HG03066 (cell line): ENCODE results near the gene ABLIM2.

Experiments
- ATAC-seq: cut with Tn5 transposase; IDR thresholded peaks from one replicate; pipeline ENCODE4 v1.9.1; 2021; ENCODE audit warnings: low read depth; ENCODE audit not compliant: unreplicated experiment

Gene ABLIM2

DNA sequence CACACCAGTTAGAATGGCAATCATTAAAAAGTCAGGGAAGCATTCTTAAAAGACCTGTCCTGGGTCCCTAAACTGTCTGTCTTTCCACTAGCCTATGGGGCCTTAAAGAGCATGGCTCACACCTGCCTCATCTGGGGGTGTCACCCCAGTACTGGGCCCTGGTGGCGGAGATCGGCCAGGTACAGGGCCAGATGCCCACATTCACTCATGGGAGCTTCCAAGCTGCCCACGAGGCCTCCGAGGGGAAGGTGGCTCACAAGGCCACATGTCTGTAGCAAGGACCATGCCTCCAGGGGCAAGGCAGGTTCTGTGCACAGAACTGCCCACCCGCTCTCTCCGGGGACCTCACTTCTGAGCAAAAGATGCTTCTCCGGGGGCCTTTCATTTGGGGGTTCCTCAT lies 163.5 kb downstream of the ABLIM2 start:
- ATAC-seq = no peak

DNA sequence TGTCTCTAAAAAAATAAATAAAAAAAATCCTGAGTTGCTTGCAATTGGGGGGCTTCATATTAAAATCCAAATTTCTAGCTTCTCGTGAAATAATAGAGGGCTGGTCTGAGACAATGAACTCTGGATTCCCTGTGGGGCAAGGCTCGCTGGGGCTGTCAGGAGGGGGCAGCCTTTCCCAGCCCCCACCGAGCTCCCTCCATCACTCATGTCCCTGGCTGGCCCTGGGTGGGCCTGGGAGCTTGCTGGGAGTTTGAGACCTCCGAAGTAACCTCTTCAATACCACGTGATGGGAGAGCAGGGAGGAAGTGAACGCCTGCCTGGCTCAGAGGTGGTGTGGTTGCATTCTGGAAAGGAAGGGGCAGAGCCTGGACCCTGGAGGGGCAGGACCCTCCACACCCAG lies 164.9 kb downstream of the ABLIM2 start:
- ATAC-seq = no peak

DNA sequence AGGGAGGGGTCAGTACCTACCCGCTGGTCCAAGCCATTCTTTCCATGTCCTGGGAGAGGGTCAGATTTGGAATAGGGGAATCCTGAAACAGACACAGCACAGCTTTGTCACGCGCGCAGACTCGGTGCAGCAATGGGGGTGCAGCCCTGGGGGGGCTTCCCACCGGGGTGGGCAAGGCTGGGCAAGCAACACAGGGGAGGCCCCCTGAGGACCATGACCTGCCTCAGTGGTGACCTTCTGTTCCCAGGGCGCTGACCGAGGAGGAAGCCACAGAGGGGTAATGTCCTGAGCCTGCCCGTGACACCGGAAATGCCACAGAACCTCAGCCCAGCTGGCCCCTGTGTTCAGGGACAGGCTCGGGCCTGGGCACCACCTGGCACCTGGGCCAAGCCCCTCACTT lies 165.8 kb downstream of the ABLIM2 start:
- no peak for ATAC-seq

DNA sequence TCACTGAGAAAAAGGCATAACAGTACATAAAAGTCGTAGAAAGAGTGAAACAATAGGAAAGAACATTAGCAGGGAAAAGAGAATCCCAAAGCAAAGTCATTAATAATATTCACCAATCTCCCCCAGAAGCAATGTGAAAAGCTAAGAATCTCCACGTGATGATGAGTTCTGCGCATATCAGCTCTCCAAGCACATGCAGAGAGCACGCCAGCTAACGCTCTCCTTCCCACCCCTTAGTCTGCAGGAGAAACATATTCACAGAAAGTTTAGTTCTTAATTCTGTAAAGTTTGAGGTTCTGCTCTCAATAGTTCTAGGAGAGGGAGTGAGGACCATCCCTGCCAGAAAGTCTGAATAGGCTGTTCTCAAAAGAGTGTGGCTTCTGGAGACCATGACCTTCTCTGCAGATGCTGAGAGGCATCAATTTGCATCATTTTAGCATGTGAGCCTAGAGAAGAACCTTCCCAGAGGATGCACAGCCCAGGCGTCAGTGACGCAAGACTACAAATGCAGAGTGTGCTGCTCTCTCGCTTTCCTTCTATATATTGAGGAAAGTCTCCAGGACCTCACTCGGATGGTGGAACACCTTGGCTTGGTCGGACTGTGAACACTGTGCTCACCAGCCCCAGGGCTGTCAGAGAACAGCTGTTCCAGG lies 167.7 kb downstream of the ABLIM2 start:
- no peak for ATAC-seq

DNA sequence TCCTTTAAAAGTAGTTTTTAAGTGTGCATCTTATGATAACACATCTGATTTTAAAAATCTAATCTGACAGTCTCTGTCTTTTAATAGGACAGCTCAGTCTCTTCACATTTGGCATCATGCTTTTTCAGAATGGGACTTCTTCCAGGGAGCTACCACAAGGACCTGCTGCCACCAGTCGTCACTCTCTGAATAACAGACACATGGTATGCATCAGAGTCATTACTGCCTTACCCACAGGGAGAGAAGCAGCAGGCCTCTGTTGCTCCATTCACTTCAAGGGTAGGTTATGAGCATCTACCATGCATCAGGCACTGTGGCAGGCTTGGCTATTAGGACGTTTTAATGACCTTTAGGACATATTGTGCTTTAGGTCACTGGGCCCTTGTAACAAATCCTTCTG lies 169.0 kb downstream of the ABLIM2 start:
- ATAC-seq = no peak

DNA sequence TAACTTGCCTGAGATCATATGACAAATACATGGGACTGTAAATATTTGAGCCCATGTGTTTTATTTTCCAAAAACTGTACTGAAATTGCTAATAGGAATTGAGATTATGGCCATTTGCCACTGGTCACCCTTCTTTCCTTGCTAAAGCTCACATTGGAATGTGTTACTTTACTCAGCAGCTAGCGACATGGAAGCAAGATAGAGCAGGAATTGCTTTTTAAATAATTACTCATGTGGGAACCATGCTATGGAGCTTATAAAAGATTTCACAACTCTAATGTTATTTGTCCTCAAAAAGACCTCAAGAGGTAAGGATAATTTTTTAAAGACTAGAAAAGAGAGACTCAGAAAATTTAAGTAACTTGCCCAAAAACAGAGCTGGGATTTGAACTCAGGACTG lies 170.2 kb downstream of the ABLIM2 start:
- no peak for ATAC-seq

DNA sequence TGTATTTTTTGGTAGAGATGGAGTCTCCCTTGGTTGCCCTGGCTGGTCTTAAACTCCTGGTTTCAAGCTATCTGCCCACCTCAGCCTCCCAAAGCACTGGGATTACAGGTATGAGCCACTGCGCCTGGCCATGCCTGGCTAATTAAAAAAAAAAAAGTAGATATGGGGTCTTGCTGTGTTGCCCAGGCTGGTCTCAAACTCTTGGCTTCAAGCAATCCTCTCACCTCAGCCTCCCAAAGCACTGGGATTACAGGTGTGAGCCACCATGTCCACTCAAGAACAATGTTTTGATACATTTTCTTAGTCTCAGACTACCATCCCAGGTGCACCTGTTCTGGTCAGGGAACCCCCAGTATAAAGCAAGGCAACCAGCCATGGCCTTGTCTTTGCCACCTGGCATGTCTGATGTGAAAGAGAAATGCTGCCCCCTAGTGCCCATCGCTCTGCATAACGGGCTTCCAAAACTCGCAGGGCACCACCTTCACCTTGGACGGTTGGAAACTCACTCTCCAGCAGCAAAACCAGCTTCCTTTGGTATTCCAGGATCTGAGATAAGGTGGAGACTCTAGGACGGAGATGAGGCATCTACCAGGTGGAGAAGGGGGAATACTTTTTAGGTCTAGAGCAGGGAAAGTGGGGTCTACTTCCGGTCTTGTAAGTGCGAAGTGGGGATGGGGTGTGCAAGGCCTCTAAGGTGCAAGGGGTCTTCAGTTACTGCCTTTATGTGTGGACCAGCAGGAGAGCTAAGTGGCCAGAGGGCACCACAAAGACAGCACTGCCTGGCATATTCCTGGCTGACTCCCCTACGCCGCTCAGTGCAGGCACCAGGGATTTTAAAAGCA lies 171.2 kb downstream of the ABLIM2 start:
- ATAC-seq = peak; percentile 75

DNA sequence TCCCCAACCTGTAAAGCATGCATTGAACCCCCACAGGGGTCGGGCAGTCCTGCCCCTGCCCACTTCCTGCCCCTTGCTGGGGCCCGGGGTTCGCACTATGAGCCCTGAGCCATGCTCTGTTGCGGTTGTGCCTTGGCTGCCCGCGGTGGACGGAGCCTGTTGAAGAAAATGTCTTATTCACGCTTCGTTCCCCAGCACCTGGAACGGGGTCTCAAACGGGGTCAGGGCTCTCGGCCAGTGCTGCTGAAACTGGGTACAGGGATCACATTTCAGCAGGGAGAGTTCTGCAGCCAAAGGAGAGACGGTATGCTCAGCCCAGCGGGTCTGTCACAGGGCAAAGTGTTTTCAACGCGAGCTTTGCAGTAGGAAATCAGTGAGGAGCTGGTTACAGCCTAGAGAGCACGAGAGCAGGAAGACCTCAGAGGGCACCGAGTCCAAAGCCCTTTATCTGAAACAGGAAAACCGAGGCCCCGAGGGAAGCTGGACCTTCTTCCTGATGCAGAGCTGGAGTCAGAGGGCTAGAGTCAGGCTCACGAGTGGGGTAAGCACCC lies 172.6 kb downstream of the ABLIM2 start:
- no peak for ATAC-seq

DNA sequence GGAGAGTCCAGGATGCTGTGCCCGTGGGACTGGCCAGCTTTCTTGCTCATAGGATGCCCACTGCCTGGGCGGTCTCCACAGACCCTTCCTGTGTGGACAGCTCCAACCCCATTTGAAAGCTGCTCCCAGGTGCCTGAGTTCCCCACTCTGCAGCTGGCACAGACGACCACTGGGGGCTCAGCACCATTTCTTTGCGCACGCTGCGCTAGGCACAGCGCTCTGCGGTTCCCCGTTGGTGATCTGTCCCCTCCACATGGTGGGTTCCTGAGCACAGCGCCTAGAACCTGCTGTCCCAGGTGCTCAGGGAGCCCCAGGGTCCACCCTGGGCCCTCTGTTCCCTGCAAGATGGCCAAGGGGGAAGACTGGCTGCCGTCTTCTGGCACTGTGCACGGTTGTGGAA lies 173.5 kb downstream of the ABLIM2 start:
- no peak for ATAC-seq

DNA sequence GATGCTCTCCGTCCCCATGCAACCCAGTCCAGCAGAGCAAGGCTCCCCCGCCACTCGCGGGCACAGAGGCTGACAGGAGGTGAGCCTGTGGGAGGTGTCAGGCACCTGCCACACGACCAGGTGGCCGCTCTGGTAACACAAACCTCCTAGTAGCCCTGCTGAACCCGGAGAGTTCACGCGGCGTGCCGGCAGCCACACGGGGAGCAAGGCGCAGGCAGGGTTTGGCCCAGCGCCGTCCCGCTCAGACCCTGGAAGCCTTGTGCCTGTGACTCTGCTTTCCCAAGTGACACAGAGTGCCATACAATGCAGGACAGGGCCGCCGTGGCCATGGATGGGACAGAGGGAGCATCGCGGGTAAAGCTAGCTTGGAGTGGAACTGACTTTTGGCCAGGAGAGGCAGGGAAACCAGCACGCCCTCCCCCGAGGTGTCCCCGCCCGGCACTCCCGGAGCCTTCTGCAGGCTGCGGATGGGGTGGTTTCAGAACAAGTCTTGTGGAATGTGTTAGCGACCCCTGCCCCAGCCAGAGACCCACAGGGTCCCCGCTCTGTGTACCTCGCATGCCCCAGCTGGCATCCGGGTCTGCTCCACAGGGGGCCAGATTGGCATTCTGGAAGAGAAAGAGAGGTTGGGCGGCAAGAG lies 174.2 kb downstream of the ABLIM2 start:
- ATAC-seq = no peak

DNA sequence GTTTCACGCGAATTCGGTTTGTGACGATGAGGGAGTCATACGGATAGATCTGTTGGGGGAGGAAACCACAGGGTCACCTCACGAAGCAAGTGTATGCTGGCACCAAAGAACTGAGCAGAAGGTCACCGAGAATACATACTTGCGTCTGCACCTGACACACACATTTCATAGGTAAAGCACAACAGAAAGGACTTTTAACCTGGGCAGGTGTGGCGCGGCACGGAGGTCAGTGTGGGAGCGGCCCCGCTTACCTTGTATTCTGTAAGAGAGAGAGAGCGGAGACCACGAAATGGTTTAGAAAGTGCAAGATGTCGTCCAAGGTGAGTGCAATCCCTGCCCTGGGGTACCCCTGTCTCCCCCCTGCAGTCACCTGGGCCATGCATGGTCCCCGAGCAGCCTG lies 175.3 kb downstream of the ABLIM2 start:
- ATAC-seq = no peak

DNA sequence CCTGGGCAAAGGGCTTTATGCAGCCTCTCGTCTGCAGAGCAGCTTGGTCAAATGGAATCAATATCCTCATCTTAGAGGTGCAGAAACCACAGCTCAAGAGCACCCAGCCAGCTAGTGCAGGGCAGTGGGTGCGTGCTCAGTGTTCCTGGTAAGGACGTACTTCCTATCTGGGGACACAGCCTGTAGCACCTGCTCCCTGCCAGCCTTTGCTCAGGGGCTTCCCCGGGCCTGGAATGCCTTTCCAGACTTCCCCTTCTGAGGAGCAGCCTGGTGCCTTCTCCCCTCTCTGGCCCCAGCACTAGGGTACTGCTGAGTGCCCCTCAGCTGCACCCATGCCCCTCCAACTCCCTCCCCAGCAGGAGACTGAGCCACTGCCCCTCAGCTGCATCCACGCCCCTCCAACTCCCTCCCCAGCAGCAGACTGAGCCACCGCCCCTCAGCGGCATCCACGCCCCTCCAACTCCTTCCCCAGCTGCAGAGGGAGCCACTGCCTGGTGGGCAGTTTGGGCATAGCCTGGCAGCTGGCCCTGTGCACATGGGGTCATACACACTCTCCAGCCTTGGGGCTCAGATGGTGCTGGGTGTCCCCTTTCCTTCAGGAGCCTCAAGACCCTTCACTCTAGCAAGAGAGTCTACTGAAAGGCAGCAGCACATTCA lies 176.7 kb downstream of the ABLIM2 start:
- no peak for ATAC-seq

DNA sequence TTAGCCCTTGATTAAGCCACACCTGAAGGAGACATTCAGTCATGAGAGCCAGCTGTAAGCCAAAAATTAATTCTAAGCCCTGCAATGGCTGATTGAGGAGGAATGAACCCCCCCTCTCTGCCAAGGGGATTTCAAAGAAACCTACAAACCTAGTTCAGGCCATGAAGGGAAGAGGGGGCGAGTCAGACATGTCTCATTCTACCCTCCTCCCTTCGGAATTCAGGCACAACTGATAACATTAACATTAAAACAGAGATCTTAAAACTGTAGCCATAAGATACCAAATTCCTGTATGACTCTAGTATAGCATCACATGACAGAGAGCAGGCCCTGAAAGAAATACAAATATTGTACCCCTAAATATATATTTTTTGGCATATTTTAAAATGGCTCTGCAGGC lies 178.6 kb downstream of the ABLIM2 start:
- no peak for ATAC-seq

DNA sequence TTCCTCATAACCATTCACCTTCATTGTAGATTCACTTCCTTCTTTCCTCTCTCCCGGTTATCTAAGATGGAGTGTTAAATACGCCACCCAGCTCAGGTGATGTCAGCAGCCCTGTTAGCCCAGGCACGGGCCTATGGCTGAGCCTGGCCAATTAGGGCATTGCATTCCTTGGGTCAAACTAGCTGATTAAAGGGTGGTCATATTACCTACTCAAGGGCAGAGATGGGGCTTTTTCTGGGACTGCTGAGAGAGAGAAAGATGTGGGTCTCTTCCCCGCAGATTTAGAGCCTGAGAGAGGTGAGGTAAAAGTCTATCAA lies 179.0 kb downstream of the ABLIM2 start:
- ATAC-seq = no peak

DNA sequence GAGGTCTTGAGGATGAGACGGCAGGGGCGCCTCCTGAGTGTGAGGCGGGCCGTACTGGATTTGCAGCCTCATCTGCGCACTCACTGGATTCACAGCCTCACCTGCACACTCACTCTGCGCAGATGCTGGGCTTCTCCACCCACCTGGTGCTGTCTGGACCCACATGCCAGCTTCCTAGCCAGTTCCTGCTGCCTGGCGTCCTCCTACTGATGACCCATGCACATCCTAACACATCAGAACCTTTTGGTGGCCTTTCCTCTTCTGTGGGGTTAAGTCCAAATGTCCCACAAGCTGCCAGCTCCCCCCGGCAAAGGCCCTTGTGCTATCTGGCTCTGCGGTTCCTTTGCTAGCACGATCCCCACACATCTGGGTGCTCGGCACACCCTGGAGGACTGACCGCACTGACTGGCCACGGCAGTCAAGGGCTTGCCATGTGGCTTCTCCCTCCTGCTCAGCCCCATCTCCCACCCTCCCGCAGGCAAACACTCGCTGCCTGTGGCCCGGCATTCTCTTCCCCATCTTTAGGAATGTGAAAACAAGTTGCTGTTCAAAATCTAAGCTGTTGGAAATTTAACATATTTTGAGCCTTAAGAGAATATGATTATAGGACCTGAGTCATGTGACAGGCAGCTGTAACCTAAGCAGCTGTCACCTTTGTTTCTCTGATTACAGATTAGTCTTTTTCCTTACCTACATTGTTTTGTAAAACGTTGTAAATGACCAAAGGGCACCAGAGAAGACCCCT lies 179.5 kb downstream of the ABLIM2 start:
- ATAC-seq = no peak

DNA sequence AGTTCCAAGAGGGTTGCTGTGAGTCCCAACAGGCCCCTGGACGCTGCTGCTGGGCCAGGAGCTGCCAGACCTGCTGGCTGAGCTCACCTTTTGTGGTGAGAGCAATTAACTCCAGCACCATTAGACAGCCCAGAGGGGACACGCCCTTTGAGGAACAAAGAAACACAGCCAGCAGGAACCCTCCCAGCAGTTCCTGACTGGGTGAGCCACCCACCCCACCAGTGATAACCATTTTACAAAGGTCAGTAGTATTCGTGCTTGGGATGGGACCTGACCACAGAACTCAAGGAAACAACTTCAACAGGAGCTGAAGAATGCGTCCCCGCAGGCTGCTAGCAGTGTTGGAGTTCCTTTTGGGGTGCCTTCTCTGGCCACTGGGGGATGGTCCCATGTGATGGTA lies 180.1 kb downstream of the ABLIM2 start:
- ATAC-seq = no peak

DNA sequence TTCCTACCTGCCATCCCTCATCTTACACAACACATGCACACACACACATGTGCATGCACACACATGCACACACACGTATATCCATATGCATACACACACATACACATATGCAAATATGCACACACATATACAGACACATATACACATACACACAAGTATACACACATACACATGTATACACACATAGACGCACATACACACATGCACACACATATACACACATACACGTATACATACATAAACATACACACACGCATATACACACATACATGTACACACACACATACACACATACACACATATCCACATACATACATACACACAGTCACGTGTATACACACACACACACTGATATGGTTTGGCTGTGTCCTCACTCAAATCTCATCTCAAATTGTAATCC lies 182.0 kb downstream of the ABLIM2 start:
- no peak for ATAC-seq

DNA sequence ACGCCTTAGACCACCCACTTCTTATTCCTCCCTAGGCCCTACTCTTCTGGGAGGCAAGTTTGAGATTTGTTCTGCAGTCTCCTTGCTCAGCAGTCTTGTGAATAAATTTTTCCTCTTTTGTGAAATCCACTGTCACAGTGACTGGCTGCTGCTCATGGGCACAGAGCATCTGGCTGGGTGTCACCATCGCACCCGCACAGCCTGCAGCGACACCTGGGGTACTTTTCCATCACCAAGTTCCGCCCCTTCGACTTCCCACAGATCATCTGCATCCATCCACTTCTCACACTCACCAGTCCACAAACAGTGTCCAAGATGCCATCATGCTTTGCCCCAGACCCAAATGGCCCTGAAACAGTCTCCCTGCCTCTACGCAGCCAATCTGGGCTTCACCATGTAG lies 182.6 kb downstream of the ABLIM2 start:
- ATAC-seq = no peak

DNA sequence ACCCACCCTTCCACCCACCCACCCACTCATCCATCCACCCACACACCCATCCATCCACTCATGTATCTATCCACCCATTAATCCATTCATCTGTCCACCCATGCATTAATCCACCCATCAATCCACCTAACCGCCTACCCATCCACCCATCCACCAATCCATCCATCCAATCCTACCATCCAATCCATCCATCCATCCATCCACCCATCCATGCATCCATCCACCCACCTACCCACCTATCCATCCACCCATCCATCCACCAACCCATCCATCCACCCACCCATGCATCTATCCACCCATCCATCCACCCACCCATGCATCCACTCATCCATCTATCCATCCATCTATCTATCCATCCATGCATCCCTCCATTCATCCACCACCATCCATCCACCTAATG lies 184.2 kb downstream of the ABLIM2 start:
- no peak for ATAC-seq

DNA sequence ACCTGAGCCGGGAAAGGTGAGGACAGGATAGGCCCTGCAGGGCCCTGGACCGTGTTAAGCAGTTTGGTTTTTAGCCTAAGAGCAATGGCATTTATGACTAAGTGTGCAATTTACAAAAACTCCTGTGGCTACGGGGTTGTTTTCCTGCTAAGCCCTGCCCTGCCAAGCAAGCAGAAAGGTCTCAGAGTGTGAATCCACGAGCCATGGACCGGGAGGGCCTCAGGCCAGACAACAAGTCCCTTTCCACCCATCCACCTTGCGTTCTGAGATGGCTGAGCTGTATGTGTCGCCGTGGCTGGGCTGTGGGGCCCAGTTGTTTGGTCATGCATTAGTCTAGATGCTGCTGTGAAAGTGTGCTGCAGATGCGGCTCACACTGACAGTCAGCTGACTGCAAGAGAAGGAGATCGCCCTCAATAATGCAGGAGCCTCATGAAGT lies 185.1 kb downstream of the ABLIM2 start:
- no peak for ATAC-seq
